IMR-90 (cell line): ENCODE results near the gene SMIM41.
A peak's percentile ranks its signal among the peaks of the same experiment; 100 is the strongest.

ENCODE experiments used
- POLR2A ChIP-seq: IDR thresholded peaks from 2 replicates; pipeline ENCODE4 v1.6.1; 2012; ENCODE audit warnings: mild to moderate bottlenecking, low read depth, low read length
- RAD21 ChIP-seq: IDR thresholded peaks from 2 replicates; pipeline ENCODE4 v1.6.1; 2012; ENCODE audit warnings: low read length, improper control_type of control experiment
- TF ChIP-seq, protein P1 (sequence below): conservative IDR thresholded peaks from 2 replicates; pipeline ENCODE4 v1.5.1; 2012; ENCODE audit warnings: mild to moderate bottlenecking, low read depth, low read length, improper control_type of control experiment

- TF ChIP-seq RAD21, result no peak
- TF ChIP-seq, protein P1, sequence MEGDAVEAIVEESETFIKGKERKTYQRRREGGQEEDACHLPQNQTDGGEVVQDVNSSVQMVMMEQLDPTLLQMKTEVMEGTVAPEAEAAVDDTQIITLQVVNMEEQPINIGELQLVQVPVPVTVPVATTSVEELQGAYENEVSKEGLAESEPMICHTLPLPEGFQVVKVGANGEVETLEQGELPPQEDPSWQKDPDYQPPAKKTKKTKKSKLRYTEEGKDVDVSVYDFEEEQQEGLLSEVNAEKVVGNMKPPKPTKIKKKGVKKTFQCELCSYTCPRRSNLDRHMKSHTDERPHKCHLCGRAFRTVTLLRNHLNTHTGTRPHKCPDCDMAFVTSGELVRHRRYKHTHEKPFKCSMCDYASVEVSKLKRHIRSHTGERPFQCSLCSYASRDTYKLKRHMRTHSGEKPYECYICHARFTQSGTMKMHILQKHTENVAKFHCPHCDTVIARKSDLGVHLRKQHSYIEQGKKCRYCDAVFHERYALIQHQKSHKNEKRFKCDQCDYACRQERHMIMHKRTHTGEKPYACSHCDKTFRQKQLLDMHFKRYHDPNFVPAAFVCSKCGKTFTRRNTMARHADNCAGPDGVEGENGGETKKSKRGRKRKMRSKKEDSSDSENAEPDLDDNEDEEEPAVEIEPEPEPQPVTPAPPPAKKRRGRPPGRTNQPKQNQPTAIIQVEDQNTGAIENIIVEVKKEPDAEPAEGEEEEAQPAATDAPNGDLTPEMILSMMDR, result no peak
- TF ChIP-seq POLR2A, result peak; percentile 24
Observed at GRCh38 chr12:52056801-52057637, 22.5 kb upstream of the SMIM41 start.
